Aorta (tissue), 5 donors: ENCODE measurements around the gene SNAI1. TPM values are rescaled to one million over a fixed set of nuclear protein-coding genes. Genes with fewer than 3 reads are reported as not detected.
"Not testable (repeated sequence)": the region's sequence is repeated elsewhere in the genome, so short reads cannot be mapped to it uniquely, and the experiment has no call there.

Experiments
- ATAC-seq: fragments of 200-7000 bp; cut with Tn5 transposase; one replicate; pipeline ENCODE4 v1.9.1; 2022; ENCODE audit warnings: moderate library complexity; ENCODE audit not compliant: low FRiP score
- DNase-seq, 2 donors: peaks; one replicate each; pipeline ENCODE4 v3.0.0-alpha.2; 2020
- H3K27ac ChIP-seq, 2 donors: one replicate each; pipeline ENCODE4 v1.5.1; 2013; ENCODE audit warnings: low read length in 2 of 2, mild to moderate bottlenecking in 2 of 2, moderate library complexity in 2 of 2, control low read depth in 1 of 2, inconsistent platforms in 1 of 2, low read depth in 1 of 2
- H3K27me3 ChIP-seq, 2 donors: one replicate each; pipeline ENCODE4 v1.6.1; 2013; ENCODE audit warnings: control low read depth in 1 of 2, low read length in 1 of 2, mild to moderate bottlenecking in 1 of 2, moderate library complexity in 1 of 2; ENCODE audit not compliant: insufficient read depth in 2 of 2, control insufficient read depth in 1 of 2
- H3K36me3 ChIP-seq, 2 donors: one replicate each; pipeline ENCODE4 v1.6.1; 2013; ENCODE audit warnings: control low read depth in 1 of 2, low read length in 1 of 2, mild to moderate bottlenecking in 1 of 2; ENCODE audit not compliant: insufficient read depth in 2 of 2, control insufficient read depth in 1 of 2
- H3K4me1 ChIP-seq, 2 donors: one replicate each; pipeline ENCODE4 v1.6.1; 2013; ENCODE audit warnings: low read length in 2 of 2, control low read depth in 1 of 2, mild to moderate bottlenecking in 1 of 2, moderate library complexity in 1 of 2; ENCODE audit not compliant: insufficient read depth in 2 of 2, control insufficient read depth in 1 of 2
- H3K4me3 ChIP-seq, 2 donors: one replicate each; pipeline ENCODE4 v1.5.1; 2013; ENCODE audit warnings: low read length in 2 of 2, control low read depth in 1 of 2, mild to moderate bottlenecking in 1 of 2
- H3K9me3 ChIP-seq: one replicate; pipeline ENCODE4 v1.6.1; 2013; ENCODE audit warnings: mild to moderate bottlenecking, low read length; ENCODE audit not compliant: control insufficient read depth
- WGBS, 2 donors: extraction: QIAGEN DNeasy Blood & Tissue Kit; methylation state at CpG; one replicate each; pipeline ENCODE4 v1.1.7; 2013; 5-methylcytosine and 5-hydroxymethylcytosine counted together
- intact Hi-C, 2 donors: fragments of 100-400 bp; cut with DNase I; formaldehyde crosslinking; loops; one replicate each; pipeline versions ENCODE4 v1.14.2 to v1.15.0; 2022
- polyA plus RNA-seq, 2 donors: library from polyadenylated mRNA; stranded (reverse); fragments of 200-250 nt; gene quantifications; one replicate each; pipeline ENCODE4 v1.2.3, GENCODE V29; 2013
- total RNA-seq, 2 donors: library from RNA; stranded (reverse); fragmentation: NEBNext Ultra II Directional; extraction: Animal tissue kit (Norgen Biotek cat#: 25700); gene quantifications; one replicate each; pipeline ENCODE4 v1.2.1, GENCODE V29; 2021
- donor health status: healthy with polysubstance abuse.
- donor health status: Bipolar disorder and iron deficiency.
- donor health status: DM: no; HTN: no; CAD: no.
- donor health status: DM: no; HTN: no; CAD: no.
- donor health status: DM: yes; HTN: yes; CAD: no.

The SNAI1 gene
- total and polyA plus RNA-seq, 4 donors: 7.8 to 44.7 (median 9.3) TPM

DNA sequence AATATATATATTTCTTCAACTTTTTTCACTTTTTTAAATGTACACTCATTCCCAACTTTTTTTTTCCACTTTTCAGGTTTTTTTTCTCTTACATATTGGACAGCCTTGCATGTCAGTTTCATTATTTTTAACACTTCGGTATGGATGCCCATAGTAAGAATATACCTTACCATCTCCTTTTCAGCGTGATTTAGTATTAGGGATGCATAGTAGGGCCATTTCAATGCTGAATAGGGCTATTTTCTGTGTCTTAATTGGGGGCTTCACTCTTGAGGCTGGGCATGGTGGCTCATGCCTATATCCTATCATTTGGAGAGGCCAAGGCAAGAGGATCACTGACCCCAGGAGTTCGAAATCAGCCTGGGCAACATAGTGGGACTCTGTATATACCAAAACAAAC is 39.8 kb upstream of the SNAI1 start:
- H3K9me3 ChIP-seq: no peaks in the 10 kb centered on the region
- peaks cover 2 to 7% of the 10 kb centered on the region in 2 donors for H3K36me3 ChIP-seq
- peaks cover 0 to 2% of the 10 kb centered on the region in 2 donors for H3K4me1 ChIP-seq
- no peak overlapping the region for H3K27ac ChIP-seq
- no peak overlapping the region for H3K4me3 ChIP-seq
- WGBS, 2 donors: 91 to 96% methylated on average over 3 of the region's 3 CpGs
- no peaks in the 10 kb centered on the region for H3K27me3 ChIP-seq
- peak in 1 of 2 donors; percentile 9 for DNase-seq
- intact Hi-C loops: no loop called here
- no peak for ATAC-seq

GRCh38 chr20:49945306-49945700 is 37.5 kb upstream of the SNAI1 start:
- intact Hi-C loops: no loop called here
- Histone ChIP-seq H3K9me3 (no peaks in the 10 kb centered on the region), H3K4me3 (no peak overlapping the region), H3K27me3 (no peaks in the 10 kb centered on the region), H3K4me1 (peaks cover 0 to 2% of the 10 kb centered on the region in 2 donors), H3K36me3 (peaks cover 2 to 7% of the 10 kb centered on the region in 2 donors), H3K27ac (no peak overlapping the region)
- 71 to 75% methylated on average over 3 of the region's 3 CpGs for WGBS, 2 donors
- DNase-seq (no peak), ATAC-seq (no peak)

GRCh38 chr20:49945701-49946477 is 36.9 kb upstream of the SNAI1 start:
- Histone ChIP-seq H3K4me1 (peaks cover 0 to 2% of the 10 kb centered on the region in 2 donors), H3K36me3 (peaks cover 4 to 7% of the 10 kb centered on the region in 2 donors), H3K27ac (no peak overlapping the region), H3K27me3 (no peaks in the 10 kb centered on the region), H3K9me3 (no peaks in the 10 kb centered on the region), H3K4me3 (no peak overlapping the region)
- intact Hi-C loops: no loop called here
- peak in 1 of 2 donors; percentile 32 for DNase-seq
- no peak for ATAC-seq
- WGBS, 2 donors: 93 to 95% methylated on average over 10 of the region's 10 CpGs

DNA sequence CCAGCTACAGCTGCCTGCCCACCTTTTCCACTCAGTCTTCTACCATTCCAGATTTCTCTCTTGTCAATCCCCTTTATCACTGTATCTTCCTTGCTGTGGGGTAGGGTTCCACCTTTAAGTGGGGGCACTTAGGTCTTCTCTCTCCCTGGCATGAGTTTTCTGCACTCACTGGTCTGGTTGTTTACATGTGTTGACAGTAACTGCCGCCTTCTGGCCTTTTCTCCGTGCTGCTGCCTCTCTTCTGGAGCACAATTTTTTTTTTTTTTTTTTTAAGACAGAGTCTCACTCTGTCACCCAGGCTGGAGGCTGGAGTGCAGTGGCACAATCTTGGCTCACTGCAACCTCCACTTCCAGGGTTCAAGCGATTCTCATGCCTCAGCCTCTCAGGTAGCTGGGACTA is 34.6 kb upstream of the SNAI1 start:
- Histone ChIP-seq H3K4me3 (no peak overlapping the region), H3K36me3 (peaks cover 4 to 8% of the 10 kb centered on the region in 2 donors), H3K9me3 (no peaks in the 10 kb centered on the region), H3K27ac (no peak overlapping the region), H3K4me1 (no peaks in the 10 kb centered on the region), H3K27me3 (no peaks in the 10 kb centered on the region)
- 82 to 86% methylated on average over 3 of the region's 3 CpGs for WGBS, 2 donors
- intact Hi-C loops: no loop called here
- ATAC-seq (no peak), DNase-seq (no peak)

DNA sequence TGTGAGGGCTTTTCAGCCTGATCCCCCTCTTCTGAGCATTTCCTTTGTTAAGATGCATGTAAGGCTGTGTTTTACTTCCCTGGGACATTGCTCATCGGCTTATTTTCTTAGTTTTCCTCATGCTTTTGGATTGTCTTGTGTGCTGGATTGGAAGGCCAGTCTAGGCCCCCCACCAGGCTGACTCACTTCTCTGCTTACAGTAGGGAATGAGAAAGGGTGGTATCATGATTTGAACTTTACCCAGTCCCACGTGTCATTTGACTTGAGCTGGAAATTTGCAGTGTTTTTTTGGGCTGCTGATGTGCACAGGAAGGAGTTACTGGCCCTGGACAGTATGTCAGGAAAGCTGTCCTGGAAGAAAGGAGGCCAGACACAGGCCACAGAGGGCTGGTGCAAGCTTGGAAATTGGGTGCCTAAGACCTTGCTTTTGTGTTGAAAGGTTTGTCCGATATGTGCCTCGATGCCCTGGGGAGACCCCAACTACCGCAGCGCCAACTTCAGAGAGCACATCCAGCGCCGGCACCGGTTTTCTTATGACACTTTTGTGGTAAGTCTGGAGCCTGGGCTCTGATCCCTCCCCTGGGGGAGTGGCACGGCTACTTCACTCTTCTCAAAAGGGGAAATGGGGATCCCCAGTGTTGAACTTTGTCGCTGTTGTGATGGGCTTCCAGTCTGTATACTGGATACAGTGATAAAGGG is 33.8 kb upstream of the SNAI1 start:
- H3K4me1 ChIP-seq: no peaks in the 10 kb centered on the region
- no peak overlapping the region for H3K27ac ChIP-seq
- H3K36me3 ChIP-seq: peaks cover 3 to 9% of the 10 kb centered on the region in 2 donors
- DNase-seq (peak in 1 of 2 donors; percentile 66), ATAC-seq (no peak)
- no peaks in the 10 kb centered on the region for H3K9me3 ChIP-seq
- H3K27me3 ChIP-seq: no peaks in the 10 kb centered on the region
- 88 to 89% methylated on average over 11 of the region's 11 CpGs for WGBS, 2 donors
- intact Hi-C loops: no loop called here
- H3K4me3 ChIP-seq: no peak overlapping the region

DNA sequence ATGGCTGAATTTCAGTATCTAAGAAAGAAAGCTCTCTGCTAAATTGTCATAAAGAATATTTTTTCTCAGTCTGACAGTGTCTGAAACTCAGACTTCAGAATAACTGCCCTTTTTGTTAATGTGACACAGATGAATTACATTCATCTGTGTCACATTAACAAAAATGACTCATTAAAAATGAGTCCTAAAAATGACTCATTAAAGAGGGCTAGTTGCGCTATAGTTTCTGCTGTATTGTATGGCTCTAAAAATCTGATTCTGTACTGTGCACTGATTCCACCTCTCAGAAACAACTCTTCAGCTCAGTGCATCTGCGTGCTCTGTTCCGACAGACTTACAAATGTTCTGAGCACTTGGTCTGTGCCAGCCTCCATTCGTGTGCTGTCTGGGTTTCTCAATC is 31.6 kb upstream of the SNAI1 start:
- no peak for DNase-seq
- Histone ChIP-seq H3K36me3 (peaks cover 2 to 7% of the 10 kb centered on the region in 2 donors), H3K27me3 (no peaks in the 10 kb centered on the region), H3K27ac (no peak overlapping the region), H3K9me3 (no peaks in the 10 kb centered on the region), H3K4me3 (no peak overlapping the region), H3K4me1 (no peaks in the 10 kb centered on the region)
- 82 to 83% methylated on average over 4 of the region's 4 CpGs for WGBS, 2 donors
- intact Hi-C loops: no loop called here
- ATAC-seq: no peak

DNA sequence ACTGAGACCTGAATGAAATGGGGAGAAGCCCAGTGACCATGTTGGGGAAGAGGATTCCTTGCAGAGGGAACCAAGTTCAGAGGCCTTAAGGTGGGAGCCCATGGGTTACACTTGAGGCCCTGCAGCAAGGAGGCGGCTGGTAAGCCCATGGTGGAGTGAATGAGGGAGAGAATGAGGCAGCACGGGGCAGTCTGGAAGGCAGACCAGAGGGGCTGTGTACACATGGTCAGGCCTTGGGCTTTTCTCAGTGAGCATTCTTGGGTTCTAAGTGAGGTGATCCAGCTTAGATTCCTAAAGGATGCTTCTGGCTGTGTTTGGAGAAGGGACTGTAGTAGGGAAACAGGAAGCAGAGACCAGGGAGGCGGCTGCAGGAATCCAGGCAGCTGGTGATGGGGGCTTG is 27.6 kb upstream of the SNAI1 start:
- no peaks in the 10 kb centered on the region for H3K9me3 ChIP-seq

DNA sequence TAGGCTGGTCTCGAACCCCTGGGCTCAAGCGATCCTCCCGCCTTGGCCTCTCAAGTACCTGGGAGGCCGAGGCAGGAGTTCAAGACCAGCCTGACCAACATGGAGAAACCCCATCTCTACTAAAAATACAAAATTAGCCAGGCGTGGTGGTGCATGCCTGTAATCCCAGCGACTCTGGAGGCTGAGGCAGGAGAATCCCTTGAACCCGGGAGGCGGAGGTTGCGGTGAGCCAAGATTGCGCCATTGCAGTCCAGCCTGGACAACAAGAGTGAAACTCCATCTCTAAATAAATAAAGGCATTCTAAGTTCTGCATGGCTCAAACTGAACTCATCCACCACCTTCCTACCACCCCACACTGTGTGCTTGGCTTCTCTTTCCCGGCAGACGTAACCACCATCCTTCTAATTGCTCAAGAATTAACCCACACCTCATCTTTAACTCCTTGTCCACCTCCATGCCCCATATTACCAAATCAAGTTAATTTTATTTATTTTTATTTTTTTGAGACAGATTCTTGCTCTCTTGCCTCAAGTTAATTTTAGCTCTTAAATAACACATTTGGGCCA is 26.9 kb upstream of the SNAI1 start:
- not testable (repeated sequence) for ATAC-seq

More for the DNA sequence above, 27.6 kb upstream of the SNAI1 start:
- Histone ChIP-seq H3K36me3 (peaks cover 5 to 7% of the 10 kb centered on the region in 2 donors), H3K4me1 (no peaks in the 10 kb centered on the region), H3K27me3 (no peaks in the 10 kb centered on the region), H3K4me3 (no peak overlapping the region), H3K27ac (no peak overlapping the region)
- intact Hi-C loops: no loop called here
- ATAC-seq: no peak
- DNase-seq: peak in 1 of 2 donors; percentile 46
- WGBS, 2 donors: 89 to 93% methylated on average over 3 of the region's 3 CpGs

More for the DNA sequence above, 26.9 kb upstream of the SNAI1 start:
- WGBS, 2 donors: 88 to 89% methylated on average over 12 of the region's 12 CpGs
- H3K27me3 ChIP-seq, DNase-seq, H3K36me3 ChIP-seq, H3K4me3 ChIP-seq, H3K27ac ChIP-seq, H3K9me3 ChIP-seq, intact Hi-C loops, H3K4me1 ChIP-seq: not testable (repeated sequence)
